ENCODE measurements around the gene ZNF655. TPM values are rescaled to one million over a fixed set of nuclear protein-coding genes. Genes with fewer than 3 reads are reported as not detected.

ZNF655 gene
- total and polyA plus RNA-seq, 5 donors from 2014 or later, result 89.9 to 148 (median 97.7) TPM

GRCh38 chr7:99597762-99598501 is 39.5 kb downstream of the ZNF655 start, which contains the start of gene TMEM225B:
TSS of gene TMEM225B (plus strand) at chr7:99598267. CDS start at chr7:99604389, 6,122 bp downstream.
- H3K9me3 ChIP-seq (ENCODE audit: control insufficient read depth in 2 of 2, low read length in 2 of 2), result no peaks in the 10 kb centered on the region

DNA sequence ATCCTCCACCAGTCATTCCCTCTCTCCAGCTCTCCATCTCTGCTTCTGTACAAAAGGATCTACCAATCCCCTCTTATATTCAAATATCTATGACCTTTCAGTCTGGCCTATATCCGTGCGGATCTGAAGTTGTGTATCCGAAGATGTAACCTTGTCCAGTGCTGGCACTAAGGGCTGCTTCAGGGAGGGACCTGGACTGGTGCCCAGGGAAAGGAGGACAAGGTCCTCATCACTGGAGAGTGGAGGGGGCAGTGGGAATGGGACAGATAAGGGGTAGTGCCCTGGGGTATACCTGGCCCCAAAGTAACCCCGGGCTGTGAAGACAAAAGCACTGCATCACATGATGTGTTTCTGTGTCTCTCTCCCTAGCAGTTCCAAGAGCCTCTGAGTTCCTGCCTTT is 41.4 kb downstream of the ZNF655 start:
- DNase-seq (no peak), ATAC-seq (ENCODE audit: low read depth in 2 of 2) (no peak)
- Mint-ChIP-seq H3K9me3 (no peaks in the 10 kb centered on the region), H3K4me3 (no peak overlapping the region), H3K27me3 (peaks cover 4% of the 10 kb centered on the region), H3K36me3 (no peaks in the 10 kb centered on the region), H3K4me1 (no peaks in the 10 kb centered on the region), H3K27ac (no peak overlapping the region)
- Histone ChIP-seq H3K36me3 (ENCODE audit: control insufficient read depth, insufficient read depth, low read length) (no peaks in the 10 kb centered on the region), H3K27me3 (ENCODE audit: control insufficient read depth, insufficient read depth, low read length) (no peaks in the 10 kb centered on the region), H3K4me3 (ENCODE audit: low read depth, low read length) (no peak overlapping the region), H3K4me1 (ENCODE audit: control insufficient read depth, insufficient read depth, low read length, poor library complexity, severe bottlenecking) (no peaks in the 10 kb centered on the region), H3K9me3 (ENCODE audit: control insufficient read depth in 2 of 2, low read length in 2 of 2) (no peaks in the 10 kb centered on the region), H3K27ac (ENCODE audit: insufficient read depth, low read length, poor library complexity, severe bottlenecking) (no peak overlapping the region)

More at GRCh38 chr7:99597762-99598501, 39.5 kb downstream of the ZNF655 start, which contains the start of gene TMEM225B:
- H3K27me3 ChIP-seq (ENCODE audit: control insufficient read depth, insufficient read depth, low read length), result no peaks in the 10 kb centered on the region
- H3K4me3 ChIP-seq (ENCODE audit: low read depth, low read length), result no peak within 1 kb of the TSS
- H3K4me3 Mint-ChIP-seq, result no peak within 1 kb of the TSS
- H3K9me3 Mint-ChIP-seq, result no peaks in the 10 kb centered on the region
- H3K4me1 ChIP-seq (ENCODE audit: control insufficient read depth, insufficient read depth, low read length, poor library complexity, severe bottlenecking), result no peaks in the 10 kb centered on the region
- H3K27me3 Mint-ChIP-seq, result no peaks in the 10 kb centered on the region
- DNase-seq, result peak in 1 of 3 donors; percentile 39
- H3K36me3 ChIP-seq (ENCODE audit: control insufficient read depth, insufficient read depth, low read length), result no peaks in the 10 kb centered on the region
- ATAC-seq (ENCODE audit: low read depth in 2 of 2), result no peak
- H3K27ac ChIP-seq (ENCODE audit: insufficient read depth, low read length, poor library complexity, severe bottlenecking), result no peak within 1 kb of the TSS
- no peaks in the 10 kb centered on the region for H3K36me3 Mint-ChIP-seq
- H3K27ac Mint-ChIP-seq, result no peak within 1 kb of the TSS
- no peaks in the 10 kb centered on the region for H3K4me1 Mint-ChIP-seq

DNA sequence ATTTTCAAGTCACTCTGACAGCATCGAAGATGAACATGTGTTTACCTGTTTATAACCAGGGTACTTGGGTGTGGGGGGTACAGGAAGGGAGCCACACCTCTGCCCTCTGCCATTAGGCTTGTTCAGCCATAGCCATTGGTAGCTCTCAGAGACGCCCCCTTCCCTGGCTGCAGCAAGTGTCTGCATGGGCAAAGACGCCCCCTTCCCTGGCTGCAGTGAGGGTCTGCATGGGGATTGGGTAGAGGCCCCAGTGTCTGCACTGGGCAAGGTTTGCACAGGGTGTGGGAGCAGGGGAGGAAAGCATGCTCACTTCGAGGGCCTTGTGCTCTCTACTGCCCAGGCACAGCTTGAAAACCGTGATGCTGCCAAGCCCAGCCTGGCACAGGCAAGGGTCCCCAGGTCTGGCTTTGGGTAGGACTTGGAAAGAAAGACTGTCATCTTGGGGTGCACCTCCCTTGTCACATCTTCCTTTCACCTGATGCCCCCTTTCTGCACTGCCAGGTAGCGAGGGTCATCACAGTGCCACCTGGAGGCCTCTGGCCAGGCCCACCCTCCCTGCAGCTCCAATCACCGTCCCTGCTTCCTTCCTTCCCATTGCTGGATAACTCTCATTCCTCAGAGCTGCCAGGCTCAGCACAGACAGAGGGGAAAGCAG is 43.3 kb downstream of the ZNF655 start:
- no peaks in the 10 kb centered on the region for H3K36me3 ChIP-seq (ENCODE audit: control insufficient read depth, insufficient read depth, low read length)
- H3K4me1 ChIP-seq (ENCODE audit: control insufficient read depth, insufficient read depth, low read length, poor library complexity, severe bottlenecking), result no peaks in the 10 kb centered on the region
- Mint-ChIP-seq H3K27ac (peak overlapping the region in 1 of 3 donors; percentile 1), H3K4me1 (no peaks in the 10 kb centered on the region), H3K36me3 (no peaks in the 10 kb centered on the region), H3K9me3 (no peaks in the 10 kb centered on the region), H3K27me3 (peaks cover 4% of the 10 kb centered on the region), H3K4me3 (no peak overlapping the region)
- H3K9me3 ChIP-seq (ENCODE audit: control insufficient read depth in 2 of 2, low read length in 2 of 2), result no peaks in the 10 kb centered on the region
- H3K27me3 ChIP-seq (ENCODE audit: control insufficient read depth, insufficient read depth, low read length), result no peaks in the 10 kb centered on the region
- DNase-seq (no peak), ATAC-seq (ENCODE audit: low read depth in 2 of 2) (no peak)
- no peak overlapping the region for H3K4me3 ChIP-seq (ENCODE audit: low read depth, low read length)
- H3K27ac ChIP-seq (ENCODE audit: insufficient read depth, low read length, poor library complexity, severe bottlenecking), result no peak overlapping the region

DNA sequence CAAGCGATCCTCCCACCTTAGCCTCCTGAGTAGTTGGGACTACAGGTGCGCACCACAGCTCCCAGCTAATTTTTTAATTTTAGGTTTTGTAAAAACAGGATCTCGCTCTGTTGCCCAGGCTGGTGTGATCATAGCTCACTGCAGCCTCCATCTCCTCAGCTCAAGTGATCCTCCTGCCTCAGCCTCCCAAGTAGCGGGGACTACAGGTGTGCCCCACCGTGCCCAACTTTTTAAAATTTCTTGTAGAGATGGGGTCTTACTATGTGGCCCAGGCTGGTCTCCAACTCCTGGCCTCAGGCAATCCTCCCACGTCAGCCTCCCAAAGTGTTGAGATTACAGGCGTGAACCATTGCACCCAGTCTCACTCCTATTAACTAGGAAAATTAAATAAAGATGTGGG is 47.1 kb downstream of the ZNF655 start:
- no peak overlapping the region for H3K4me3 ChIP-seq (ENCODE audit: low read depth, low read length)
- H3K9me3 Mint-ChIP-seq, result peaks cover 0 to under 1% (median 0%) of the 10 kb centered on the region in 7 donors
- DNase-seq (no peak), ATAC-seq (ENCODE audit: low read depth in 2 of 2) (no peak)
- H3K27me3 ChIP-seq (ENCODE audit: control insufficient read depth, insufficient read depth, low read length), result no peaks in the 10 kb centered on the region
- H3K36me3 ChIP-seq (ENCODE audit: control insufficient read depth, insufficient read depth, low read length), result no peaks in the 10 kb centered on the region
- H3K4me1 ChIP-seq (ENCODE audit: control insufficient read depth, insufficient read depth, low read length, poor library complexity, severe bottlenecking), result no peaks in the 10 kb centered on the region
- H3K9me3 ChIP-seq (ENCODE audit: control insufficient read depth in 2 of 2, low read length in 2 of 2), result no peaks in the 10 kb centered on the region
- peaks cover 15% of the 10 kb centered on the region for H3K27me3 Mint-ChIP-seq
- H3K36me3 Mint-ChIP-seq, result no peaks in the 10 kb centered on the region
- no peak overlapping the region for H3K27ac ChIP-seq (ENCODE audit: insufficient read depth, low read length, poor library complexity, severe bottlenecking)
- H3K4me1 Mint-ChIP-seq, result no peaks in the 10 kb centered on the region
- no peak overlapping the region for H3K4me3 Mint-ChIP-seq
- H3K27ac Mint-ChIP-seq, result no peak overlapping the region

GRCh38 chr7:99606531-99606930 is 48.1 kb downstream of the ZNF655 start:
- Mint-ChIP-seq H3K36me3 (no peaks in the 10 kb centered on the region), H3K9me3 (peaks cover 0 to 3% (median 0%) of the 10 kb centered on the region in 7 donors)

GRCh38 chr7:99607548-99607947 is 49.1 kb downstream of the ZNF655 start:
- Histone ChIP-seq H3K27me3 (ENCODE audit: control insufficient read depth, insufficient read depth, low read length) (no peaks in the 10 kb centered on the region), H3K36me3 (ENCODE audit: control insufficient read depth, insufficient read depth, low read length) (no peaks in the 10 kb centered on the region), H3K4me1 (ENCODE audit: control insufficient read depth, insufficient read depth, low read length, poor library complexity, severe bottlenecking) (no peaks in the 10 kb centered on the region), H3K4me3 (ENCODE audit: low read depth, low read length) (no peak overlapping the region), H3K27ac (ENCODE audit: insufficient read depth, low read length, poor library complexity, severe bottlenecking) (no peak overlapping the region), H3K9me3 (ENCODE audit: control insufficient read depth in 2 of 2, low read length in 2 of 2) (no peaks in the 10 kb centered on the region)
- DNase-seq (no peak), ATAC-seq (ENCODE audit: low read depth in 2 of 2) (no peak)
- Mint-ChIP-seq H3K27me3 (peaks cover 21% of the 10 kb centered on the region), H3K4me1 (no peaks in the 10 kb centered on the region), H3K27ac (no peak overlapping the region), H3K9me3 (peaks cover 0 to 3% (median 0%) of the 10 kb centered on the region in 7 donors), H3K36me3 (no peaks in the 10 kb centered on the region), H3K4me3 (no peak overlapping the region)

More at GRCh38 chr7:99606531-99606930, 48.1 kb downstream of the ZNF655 start:
- H3K4me1 ChIP-seq (ENCODE audit: control insufficient read depth, insufficient read depth, low read length, poor library complexity, severe bottlenecking), result no peaks in the 10 kb centered on the region
- H3K4me3 ChIP-seq (ENCODE audit: low read depth, low read length), result no peak overlapping the region
- Mint-ChIP-seq H3K27me3 (peaks cover 15% of the 10 kb centered on the region), H3K27ac (no peak overlapping the region), H3K4me1 (no peaks in the 10 kb centered on the region), H3K4me3 (no peak overlapping the region)
- DNase-seq (no peak), ATAC-seq (ENCODE audit: low read depth in 2 of 2) (no peak)
- no peaks in the 10 kb centered on the region for H3K9me3 ChIP-seq (ENCODE audit: control insufficient read depth in 2 of 2, low read length in 2 of 2)
- H3K27me3 ChIP-seq (ENCODE audit: control insufficient read depth, insufficient read depth, low read length), result no peaks in the 10 kb centered on the region
- no peaks in the 10 kb centered on the region for H3K36me3 ChIP-seq (ENCODE audit: control insufficient read depth, insufficient read depth, low read length)
- H3K27ac ChIP-seq (ENCODE audit: insufficient read depth, low read length, poor library complexity, severe bottlenecking), result no peak overlapping the region

DNA sequence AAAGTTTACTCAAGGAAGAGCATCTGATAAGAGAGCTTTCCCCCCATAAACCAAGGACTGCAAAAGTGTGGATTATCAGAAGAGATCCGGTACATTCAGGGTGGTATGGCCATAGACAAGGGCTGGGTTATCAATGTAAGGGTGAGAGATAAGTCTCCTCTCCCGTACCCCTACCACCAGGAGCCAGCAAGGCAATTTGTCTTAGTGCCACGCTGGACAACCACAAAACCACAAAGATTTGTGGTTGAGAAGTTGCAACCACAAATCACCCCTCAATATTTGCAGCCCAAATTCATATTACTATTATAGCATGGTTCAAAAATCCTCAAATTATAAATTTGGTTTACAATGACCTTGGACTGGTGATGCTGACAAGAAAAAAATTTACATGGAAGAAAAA is 56.1 kb downstream of the ZNF655 start:
- Histone ChIP-seq H3K4me3 (ENCODE audit: low read depth, low read length) (no peak overlapping the region), H3K4me1 (ENCODE audit: control insufficient read depth, insufficient read depth, low read length, poor library complexity, severe bottlenecking) (peaks cover 21% of the 10 kb centered on the region), H3K27me3 (ENCODE audit: control insufficient read depth, insufficient read depth, low read length) (no peaks in the 10 kb centered on the region), H3K36me3 (ENCODE audit: control insufficient read depth, insufficient read depth, low read length) (peaks cover 10% of the 10 kb centered on the region), H3K9me3 (ENCODE audit: control insufficient read depth in 2 of 2, low read length in 2 of 2) (no peaks in the 10 kb centered on the region), H3K27ac (ENCODE audit: insufficient read depth, low read length, poor library complexity, severe bottlenecking) (no peak overlapping the region)
- ATAC-seq (ENCODE audit: low read depth in 2 of 2) (no peak), DNase-seq (no peak)
- peaks cover 11 to 40% (median 30%) of the 10 kb centered on the region in 4 donors for H3K4me1 Mint-ChIP-seq
- H3K4me3 Mint-ChIP-seq, result peak overlapping the region in 2 of 4 donors; percentile 67 to 94
- H3K27ac Mint-ChIP-seq, result no peak overlapping the region
- H3K27me3 Mint-ChIP-seq, result peaks cover 13% of the 10 kb centered on the region
- H3K36me3 Mint-ChIP-seq, result peaks cover 12% of the 10 kb centered on the region
- peaks cover 0 to 5% (median 0%) of the 10 kb centered on the region in 7 donors for H3K9me3 Mint-ChIP-seq

Measured in CD4-positive, CD25-positive, alpha-beta regulatory T cell (primary cell).